Mucosa of rectum (tissue), 2 donors: ENCODE results near the gene ADGRG3.

Experiments
- H3K27ac ChIP-seq, 2 donors: one replicate each; pipeline ENCODE4 v1.7.0; 2013; ENCODE audit warnings: inconsistent platforms in 2 of 2, low read depth in 2 of 2, low read length in 2 of 2
- H3K27me3 ChIP-seq, 2 donors: one replicate each; pipeline ENCODE4 v1.7.0; 2013; ENCODE audit warnings: low read length in 2 of 2; ENCODE audit not compliant: control insufficient read depth in 2 of 2, insufficient read depth in 2 of 2
- H3K36me3 ChIP-seq, 2 donors: one replicate each; pipeline ENCODE4 v1.7.0; 2013; ENCODE audit warnings: low read length in 2 of 2; ENCODE audit not compliant: control insufficient read depth in 2 of 2, insufficient read depth in 2 of 2
- H3K4me1 ChIP-seq, 2 donors: one replicate each; pipeline ENCODE4 v1.7.0; 2013; ENCODE audit warnings: low read length in 2 of 2, mild to moderate bottlenecking in 1 of 2; ENCODE audit not compliant: control insufficient read depth in 2 of 2, insufficient read depth in 2 of 2
- H3K4me3 ChIP-seq, 2 donors: one replicate each; pipeline ENCODE4 v1.7.0; 2013; ENCODE audit warnings: low read length in 2 of 2
- H3K9ac ChIP-seq, 2 donors: one replicate each; pipeline ENCODE4 v1.7.0; 2013; ENCODE audit warnings: low read length in 2 of 2, low read depth in 1 of 2, mild to moderate bottlenecking in 1 of 2
- H3K9me3 ChIP-seq, 2 donors: one replicate each; pipeline ENCODE4 v1.7.0; 2013; ENCODE audit warnings: low read length in 2 of 2; ENCODE audit not compliant: control insufficient read depth in 2 of 2
- donor health status: healthy.
- donor health status: Normal muscosa, but diverticular disease.

The ADGRG3 gene

DNA sequence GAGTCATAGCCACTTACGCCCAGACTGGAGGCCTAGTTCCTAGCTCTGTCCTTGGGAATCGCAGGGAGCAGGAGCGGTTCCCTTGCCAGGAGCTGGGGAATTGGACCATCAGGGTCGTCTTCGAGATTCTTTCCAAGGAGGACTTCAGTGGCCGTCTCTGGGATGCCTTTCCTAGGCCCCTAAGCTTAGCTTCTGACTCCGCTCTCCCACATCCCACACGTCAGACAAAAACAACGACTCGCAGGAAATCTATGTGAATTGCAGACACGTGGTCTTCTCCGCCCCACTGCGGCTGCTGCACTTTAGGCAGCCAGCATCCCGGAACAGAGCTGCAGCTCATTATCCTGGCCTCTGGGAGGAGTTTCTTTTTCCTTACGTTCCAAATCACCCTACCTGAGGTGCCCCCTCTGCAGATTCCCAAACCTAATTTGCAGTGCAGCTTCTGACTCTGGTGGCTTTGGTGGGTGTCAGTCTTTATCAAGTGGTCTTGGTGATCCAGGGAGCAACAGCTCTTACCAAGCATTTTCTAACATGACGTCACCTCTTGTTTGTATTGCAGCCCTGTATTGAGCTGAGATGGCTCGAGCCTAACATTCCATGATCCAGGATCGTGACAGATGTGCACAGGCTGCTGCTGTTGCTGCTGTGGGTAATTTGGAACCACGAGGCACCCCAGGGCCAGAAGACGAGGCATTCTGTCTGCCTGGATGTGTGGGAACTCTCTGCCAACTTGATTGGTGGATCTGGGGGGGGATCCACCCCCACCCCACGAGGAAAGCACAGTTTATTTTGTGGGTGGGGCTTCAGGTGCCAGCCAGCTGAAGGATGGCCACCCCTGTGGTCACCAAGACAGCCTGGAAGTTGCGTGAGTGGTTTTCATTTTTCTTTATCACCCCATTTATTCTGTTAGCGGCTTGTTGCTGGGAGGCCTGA is 68.6 kb downstream of the ADGRG3 start:
- H3K4me3 ChIP-seq = peak overlapping the region; percentile 88 to 99
- no peaks in the 10 kb centered on the region for H3K27me3 ChIP-seq
- peak overlapping the region; percentile 69 to 75 for H3K27ac ChIP-seq

DNA sequence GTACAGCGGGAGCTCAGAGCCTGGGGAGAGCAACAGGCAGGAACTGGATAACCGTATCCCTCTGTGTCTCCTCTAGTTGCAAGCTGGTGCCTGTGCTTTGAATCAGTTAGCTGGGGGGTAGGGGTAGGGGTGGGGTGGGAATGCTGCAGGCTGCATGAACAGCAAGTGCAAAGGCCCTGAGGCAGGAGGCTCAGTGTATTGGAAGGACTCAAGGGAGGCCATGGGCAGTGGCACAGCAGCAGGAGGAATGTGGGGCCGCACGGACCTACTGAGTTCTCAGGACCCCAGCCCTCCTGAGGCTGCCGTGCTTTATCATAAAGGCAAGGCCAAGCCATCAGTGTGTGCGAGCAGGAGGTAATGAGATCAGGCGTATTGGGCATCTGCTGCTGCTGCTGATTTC is 70.7 kb downstream of the ADGRG3 start:
- Histone ChIP-seq H3K36me3 (peaks cover 0 to 1% of the 10 kb centered on the region in 2 donors), H3K27ac (no peak overlapping the region), H3K4me3 (no peak overlapping the region), H3K27me3 (no peaks in the 10 kb centered on the region), H3K9ac (no peak overlapping the region), H3K9me3 (no peaks in the 10 kb centered on the region), H3K4me1 (peaks cover 16 to 27% of the 10 kb centered on the region in 2 donors)

More for the DNA sequence above, 68.6 kb downstream of the ADGRG3 start:
- Histone ChIP-seq H3K36me3 (no peaks in the 10 kb centered on the region), H3K9me3 (no peaks in the 10 kb centered on the region), H3K9ac (peak overlapping the region; percentile 76 to 77), H3K4me1 (peaks cover 16 to 22% of the 10 kb centered on the region in 2 donors)
